AG04450 (cell line): ENCODE results near the gene PRH1. TPM values are rescaled to one million over a fixed set of nuclear protein-coding genes. Genes with fewer than 3 reads are reported as not detected.

Experiments
- CTCF ChIA-PET: fragments of 300-600, 350-600 bp; formaldehyde crosslinking; extraction: SDS; loops from one replicate; lab custom pipeline; 2022; ENCODE audit warnings: antibody characterized with exemption, inconsistent platforms; lab: Charles Lee
- POLR2A ChIA-PET: fragments of 350-600 bp; formaldehyde crosslinking; extraction: SDS; loops from one replicate; lab custom pipeline; 2021; ENCODE audit warnings: antibody characterized with exemption, inconsistent platforms; lab: Yijun Ruan, JAX
- DNase-seq: peaks from one replicate; pipeline ENCODE4 v3.0.0-alpha.2; 2011; ENCODE audit warnings: low read depth, low spot score
- H3K27ac ChIP-seq: one replicate; pipeline ENCODE4 v1.5.1; 2012; ENCODE audit warnings: low read depth, low read length, control low read depth
- H3K27me3 ChIP-seq: one replicate; pipeline ENCODE4 v1.6.0; 2012; ENCODE audit warnings: low read length; ENCODE audit not compliant: control insufficient read depth, insufficient read depth
- H3K4me3 ChIP-seq: 2 replicates; pipeline ENCODE4 v1.5.1; 2011; ENCODE audit warnings: mild to moderate bottlenecking, low read depth, low read length, control low read depth
- H3K9me3 ChIP-seq: 2 replicates; pipeline ENCODE4 v1.5.1; 2012; ENCODE audit warnings: low read length; ENCODE audit not compliant: control insufficient read depth, insufficient read depth
- polyA plus RNA-seq: library from polyadenylated mRNA; depleted of rRNA; stranded (reverse); fragments of >200 nt; gene quantifications from 2 replicates; pipeline ENCODE4 v1.2.3, GENCODE V29; 2011
- TF ChIP-seq, protein P1 (sequence below): IDR thresholded peaks from 2 replicates; pipeline ENCODE4 v1.5.1; 2011; ENCODE audit warnings: low read depth, low read length, control low read depth, inconsistent platforms

Gene PRH1
- polyA plus RNA-seq, 1 experiment = 4.2 TPM

DNA sequence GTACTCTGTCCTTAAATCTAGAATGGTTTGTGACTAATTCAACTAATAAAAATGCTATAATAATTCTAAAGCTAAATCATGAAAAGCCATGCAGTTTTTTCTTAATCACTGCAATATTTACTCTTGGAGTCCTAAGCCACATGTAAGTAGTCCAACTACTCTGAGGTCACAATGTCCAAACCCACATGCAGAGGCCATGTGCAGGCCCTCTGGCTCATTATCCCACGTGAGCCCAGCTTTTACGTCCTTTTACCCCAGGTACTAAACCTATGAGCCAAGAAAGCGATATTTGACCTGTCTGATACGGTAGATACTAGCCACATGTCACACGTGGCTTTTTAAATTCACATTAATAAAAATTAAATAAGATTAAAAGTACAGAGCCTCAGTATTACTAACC, 12.8 kb upstream of the PRH1 start:
- TF ChIP-seq, protein P1, sequence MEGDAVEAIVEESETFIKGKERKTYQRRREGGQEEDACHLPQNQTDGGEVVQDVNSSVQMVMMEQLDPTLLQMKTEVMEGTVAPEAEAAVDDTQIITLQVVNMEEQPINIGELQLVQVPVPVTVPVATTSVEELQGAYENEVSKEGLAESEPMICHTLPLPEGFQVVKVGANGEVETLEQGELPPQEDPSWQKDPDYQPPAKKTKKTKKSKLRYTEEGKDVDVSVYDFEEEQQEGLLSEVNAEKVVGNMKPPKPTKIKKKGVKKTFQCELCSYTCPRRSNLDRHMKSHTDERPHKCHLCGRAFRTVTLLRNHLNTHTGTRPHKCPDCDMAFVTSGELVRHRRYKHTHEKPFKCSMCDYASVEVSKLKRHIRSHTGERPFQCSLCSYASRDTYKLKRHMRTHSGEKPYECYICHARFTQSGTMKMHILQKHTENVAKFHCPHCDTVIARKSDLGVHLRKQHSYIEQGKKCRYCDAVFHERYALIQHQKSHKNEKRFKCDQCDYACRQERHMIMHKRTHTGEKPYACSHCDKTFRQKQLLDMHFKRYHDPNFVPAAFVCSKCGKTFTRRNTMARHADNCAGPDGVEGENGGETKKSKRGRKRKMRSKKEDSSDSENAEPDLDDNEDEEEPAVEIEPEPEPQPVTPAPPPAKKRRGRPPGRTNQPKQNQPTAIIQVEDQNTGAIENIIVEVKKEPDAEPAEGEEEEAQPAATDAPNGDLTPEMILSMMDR = no peak
- H3K27ac ChIP-seq = no peak overlapping the region
- CTCF ChIA-PET = no interaction called here
- no peaks in the 10 kb centered on the region for H3K9me3 ChIP-seq
- no peaks in the 10 kb centered on the region for H3K27me3 ChIP-seq
- H3K4me3 ChIP-seq = no peak overlapping the region
- POLR2A ChIA-PET = no interaction called here
- DNase-seq = no peak

DNA sequence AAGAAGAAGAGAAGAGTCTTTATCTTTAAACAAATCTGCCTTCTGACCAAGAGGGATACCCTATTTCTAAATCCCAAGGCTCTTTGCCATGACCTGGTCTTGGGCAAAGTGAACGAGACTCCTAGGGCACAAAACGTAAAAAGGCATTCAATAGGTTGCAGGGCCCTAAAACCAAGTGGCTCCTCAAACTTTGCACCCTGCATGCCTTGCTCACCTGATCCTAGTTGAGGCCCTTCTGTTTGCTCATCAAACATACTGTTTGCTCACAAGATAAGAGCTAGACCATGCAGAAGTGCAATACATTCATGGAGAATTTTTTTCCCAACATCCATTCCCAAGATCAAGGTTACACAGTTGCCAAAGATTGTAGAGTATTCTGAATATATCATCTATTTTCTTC, 7.9 kb upstream of the PRH1 start:
- TF ChIP-seq, protein P1 = no peak
- H3K27ac ChIP-seq = no peak overlapping the region
- H3K4me3 ChIP-seq = no peak overlapping the region
- H3K9me3 ChIP-seq = no peaks in the 10 kb centered on the region
- ChIA-PET POLR2A (no interaction called here), CTCF (interaction anchor here (0.9 kb wide), 1 partner anchor 10 kb away, joined by 3 read pairs; no protein-coding TSS in a partner anchor)
- DNase-seq = no peak
- no peaks in the 10 kb centered on the region for H3K27me3 ChIP-seq

DNA sequence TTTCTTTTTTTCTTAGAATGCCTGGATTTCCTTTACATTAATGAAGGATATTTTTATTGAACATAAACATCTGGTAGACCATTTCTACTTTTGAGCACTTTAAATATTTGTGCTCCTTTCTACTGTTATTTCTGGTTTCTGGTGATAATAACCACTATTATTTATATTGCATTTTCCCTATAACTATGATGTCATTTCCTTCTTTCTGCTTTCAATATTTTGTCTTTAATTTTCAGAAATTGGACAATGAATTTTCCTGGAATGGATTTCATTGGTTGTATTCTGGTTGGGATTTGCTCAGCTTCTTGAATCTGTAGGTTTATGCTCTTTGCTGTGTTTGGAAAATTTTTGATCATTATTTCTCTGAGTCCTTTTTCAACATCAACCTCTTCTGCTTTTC, 5.2 kb upstream of the PRH1 start:
- CTCF ChIA-PET = no interaction called here
- no peak for DNase-seq
- H3K4me3 ChIP-seq = no peak overlapping the region
- no peaks in the 10 kb centered on the region for H3K9me3 ChIP-seq
- no peaks in the 10 kb centered on the region for H3K27me3 ChIP-seq
- no peak overlapping the region for H3K27ac ChIP-seq
- POLR2A ChIA-PET = no interaction called here
- TF ChIP-seq, protein P1 = no peak

DNA sequence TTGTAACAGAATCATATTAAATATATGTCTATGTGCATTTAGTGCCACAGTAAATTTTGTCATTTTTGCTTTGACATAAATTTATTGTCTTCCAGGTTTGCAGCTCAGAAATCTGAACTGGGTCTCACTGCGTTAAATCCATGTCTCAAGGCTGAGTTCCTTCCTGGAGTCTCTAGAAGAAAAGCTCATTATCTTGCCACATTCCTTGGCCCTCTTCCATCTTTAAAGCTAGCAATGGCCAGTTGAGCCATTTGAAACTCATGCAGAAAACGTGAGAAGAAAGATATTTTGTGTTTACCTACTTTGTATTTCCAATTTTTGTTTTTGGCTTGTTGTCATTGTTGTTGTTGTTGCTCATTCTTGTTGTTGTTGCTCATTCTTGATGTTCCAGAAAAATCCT, 10.7 kb downstream of the PRH1 start:
- Histone ChIP-seq H3K27ac (no peak overlapping the region), H3K4me3 (no peak overlapping the region), H3K9me3 (no peaks in the 10 kb centered on the region), H3K27me3 (no peaks in the 10 kb centered on the region)
- TF ChIP-seq, protein P1 = no peak
- POLR2A ChIA-PET = no interaction called here
- DNase-seq = no peak
- CTCF ChIA-PET = no interaction called here

DNA sequence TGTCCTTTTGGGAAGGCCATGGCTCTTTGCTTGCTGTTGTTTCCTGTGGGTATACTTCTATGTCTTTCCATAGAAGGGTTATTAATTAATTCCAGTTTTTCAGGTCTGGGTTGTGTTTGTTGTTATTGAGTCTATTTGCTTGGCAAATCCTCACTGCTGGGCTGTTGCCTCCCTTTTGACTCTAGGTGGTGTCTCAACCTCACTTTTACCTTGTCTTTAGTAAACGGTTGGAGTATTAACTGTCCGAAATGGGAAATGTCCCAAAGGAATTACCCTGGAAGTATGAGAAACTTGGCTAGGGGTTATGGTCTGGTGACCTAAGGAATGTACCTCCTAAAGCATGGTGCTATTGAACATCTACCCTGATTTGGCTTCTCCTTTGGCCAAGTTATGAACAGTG, 16.7 kb downstream of the PRH1 start:
- DNase-seq = no peak
- Histone ChIP-seq H3K9me3 (no peaks in the 10 kb centered on the region), H3K27me3 (no peaks in the 10 kb centered on the region), H3K4me3 (no peak overlapping the region), H3K27ac (no peak overlapping the region)
- ChIA-PET POLR2A (no interaction called here), CTCF (no interaction called here)
- TF ChIP-seq, protein P1 = no peak
